Suprapubic skin (tissue), 4 donors: ENCODE results near the gene BDP1. TPM values are rescaled to one million over a fixed set of nuclear protein-coding genes. Genes with fewer than 3 reads are reported as not detected.
A peak's percentile ranks its signal among the peaks of the same experiment; 100 is the strongest.
"Not testable (repeated sequence)": the region's sequence is repeated elsewhere in the genome, so short reads cannot be mapped to it uniquely, and the experiment has no call there.

Source experiments
- DNase-seq, 2 donors: peaks; one replicate each; pipeline ENCODE4 v3.0.0-alpha.2; 2019; ENCODE audit warnings: low spot score in 2 of 2
- H3K27ac ChIP-seq: fragments of 200-600 bp; sonication (generic); one replicate; pipeline ENCODE4 v1.5.1; 2019
- H3K27me3 ChIP-seq: fragments of 200-600 bp; sonication (generic); one replicate; pipeline ENCODE4 v1.5.1; 2019
- H3K36me3 ChIP-seq: fragments of 200-600 bp; sonication (generic); one replicate; pipeline ENCODE4 v1.5.1; 2019
- H3K4me1 ChIP-seq: fragments of 200-600 bp; sonication (generic); one replicate; pipeline ENCODE4 v1.5.1; 2019
- H3K4me3 ChIP-seq: fragments of 200-600 bp; sonication (generic); one replicate; pipeline ENCODE4 v1.5.1; 2019; ENCODE audit warnings: mild to moderate bottlenecking
- H3K9me3 ChIP-seq: fragments of 200-600 bp; sonication (generic); one replicate; pipeline ENCODE4 v1.5.1; 2019
- EP300 ChIP-seq: sonication (generic); formaldehyde crosslinking; IDR thresholded peaks from one replicate; pipeline ENCODE4 v1.6.1; 2017; ENCODE audit warnings: antibody characterized with exemption
- POLR2A ChIP-seq, 2 donors: fragments of 450-650 bp; IDR thresholded peaks; one replicate each; pipeline ENCODE4 v1.6.1; 2017; ENCODE audit warnings: antibody characterized with exemption in 2 of 2, mild to moderate bottlenecking in 2 of 2, moderate library complexity in 2 of 2
- POLR2AphosphoS5 ChIP-seq, 3 donors: sonication (generic); formaldehyde crosslinking; IDR thresholded peaks; one replicate each; pipeline ENCODE4 v1.6.1; 2017; ENCODE audit warnings: antibody characterized with exemption in 3 of 3
- WGBS: methylation state at CpG from one replicate; pipeline ENCODE4 v1.1.5; 2018; 5-methylcytosine and 5-hydroxymethylcytosine counted together
- total RNA-seq, 4 donors: library from RNA; depleted of rRNA; stranded (reverse); fragments of >200 nt; gene quantifications; one replicate each; pipeline ENCODE4 v1.1.0, GENCODE V29; 2016
- TF ChIP-seq, protein P1 (sequence below), 2 donors: fragments of 200-600 bp in 1 of 2; fragments of 450-650 bp in 1 of 2; sonication (generic) in 1 of 2; IDR thresholded peaks; one replicate each; pipeline ENCODE4 v1.5.1; 2016 to 2019; ENCODE audit warnings: antibody characterized with exemption in 2 of 2, mild to moderate bottlenecking in 1 of 2, moderate library complexity in 1 of 2

The BDP1 gene
- total RNA-seq, 4 donors from 2014 or later = 19.3 to 48.4 (median 30.5) TPM

DNA sequence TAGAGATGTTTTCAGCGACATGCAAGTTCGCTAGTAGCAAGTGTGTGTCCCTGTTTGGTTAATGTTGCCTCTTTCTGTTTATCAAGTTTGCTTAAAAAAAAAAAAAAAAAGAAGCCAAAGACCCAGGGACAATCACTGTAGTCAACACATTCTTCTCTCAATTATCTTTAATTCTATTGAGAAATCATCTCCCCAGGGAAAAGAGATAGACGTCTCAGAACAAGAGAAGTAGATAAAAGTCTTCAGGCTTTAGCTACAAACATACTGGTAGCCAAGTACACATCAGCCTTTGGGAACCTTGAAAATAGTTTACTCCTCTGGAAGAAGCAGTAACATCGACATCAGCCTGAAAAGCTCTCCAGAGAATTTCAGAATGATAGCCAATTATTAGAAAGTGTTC lies 11.6 kb upstream of the BDP1 start:
- WGBS = 75% methylated on average over 4 of the region's 4 CpGs
- not testable (repeated sequence) for DNase-seq, H3K4me1 ChIP-seq, H3K4me3 ChIP-seq, H3K27ac ChIP-seq, H3K36me3 ChIP-seq, H3K9me3 ChIP-seq
- peaks cover 34% of the 10 kb centered on the region for H3K27me3 ChIP-seq

DNA sequence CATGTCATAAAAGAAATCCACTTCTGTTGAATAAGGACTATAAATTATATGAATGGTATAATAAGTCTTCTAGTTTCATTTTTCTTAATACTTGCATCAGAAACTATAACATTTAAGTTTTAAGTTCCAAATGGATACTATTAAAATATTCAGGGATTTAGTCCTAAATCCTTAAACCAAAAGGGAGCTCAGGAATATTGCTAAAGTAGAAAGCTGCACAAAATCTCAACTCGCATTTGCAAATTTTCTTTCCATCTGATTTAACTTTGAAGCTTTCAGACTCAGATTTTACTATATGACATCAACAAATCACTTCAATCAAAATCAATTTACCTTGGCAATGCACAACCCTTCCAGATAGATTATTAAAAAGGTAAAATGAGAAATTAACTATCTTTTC lies 10.4 kb upstream of the BDP1 start:
- not testable (repeated sequence) for H3K9me3 ChIP-seq, H3K36me3 ChIP-seq, H3K27ac ChIP-seq, DNase-seq, H3K4me3 ChIP-seq, H3K4me1 ChIP-seq
- H3K27me3 ChIP-seq = peaks cover 39% of the 10 kb centered on the region
- 73% methylated on average over 1 of the region's 1 CpG for WGBS

DNA sequence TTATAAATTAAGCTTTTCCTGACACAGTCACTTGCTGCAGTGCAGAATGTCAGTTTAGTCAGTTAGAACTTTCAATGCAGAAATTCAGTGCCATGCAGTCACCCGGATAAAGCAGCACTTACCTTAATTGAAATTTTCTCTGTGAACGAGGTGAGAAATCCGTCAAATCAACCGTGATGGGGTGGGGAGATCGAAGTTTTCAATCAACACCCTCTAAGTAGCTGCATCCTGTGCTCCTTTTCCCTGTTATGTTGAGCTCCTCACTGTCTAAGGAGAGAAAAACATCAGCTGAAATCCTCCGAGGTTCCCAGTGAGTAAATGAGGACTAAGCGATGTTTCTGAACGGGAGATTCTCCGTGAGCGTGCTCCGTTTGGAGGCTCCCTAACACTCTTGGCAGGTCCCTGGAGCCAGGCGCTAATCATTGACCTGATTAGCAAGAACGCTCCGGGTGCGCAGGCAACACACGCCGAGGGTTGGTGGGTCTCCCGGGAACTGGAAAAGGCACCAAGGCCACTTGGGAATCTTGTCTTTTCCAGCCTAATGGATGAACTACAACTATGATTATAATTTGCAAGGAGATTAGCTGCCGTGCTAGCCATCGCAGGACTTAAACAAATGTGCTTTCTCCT lies 9.8 kb upstream of the BDP1 start:
- not testable (repeated sequence) for H3K9me3 ChIP-seq, H3K27ac ChIP-seq, H3K4me1 ChIP-seq, H3K36me3 ChIP-seq, DNase-seq
- 9% methylated on average over 8 of the region's 20 CpGs for WGBS
- Histone ChIP-seq H3K4me3 (peak overlapping the region; percentile 12), H3K27me3 (peaks cover 45% of the 10 kb centered on the region)

DNA sequence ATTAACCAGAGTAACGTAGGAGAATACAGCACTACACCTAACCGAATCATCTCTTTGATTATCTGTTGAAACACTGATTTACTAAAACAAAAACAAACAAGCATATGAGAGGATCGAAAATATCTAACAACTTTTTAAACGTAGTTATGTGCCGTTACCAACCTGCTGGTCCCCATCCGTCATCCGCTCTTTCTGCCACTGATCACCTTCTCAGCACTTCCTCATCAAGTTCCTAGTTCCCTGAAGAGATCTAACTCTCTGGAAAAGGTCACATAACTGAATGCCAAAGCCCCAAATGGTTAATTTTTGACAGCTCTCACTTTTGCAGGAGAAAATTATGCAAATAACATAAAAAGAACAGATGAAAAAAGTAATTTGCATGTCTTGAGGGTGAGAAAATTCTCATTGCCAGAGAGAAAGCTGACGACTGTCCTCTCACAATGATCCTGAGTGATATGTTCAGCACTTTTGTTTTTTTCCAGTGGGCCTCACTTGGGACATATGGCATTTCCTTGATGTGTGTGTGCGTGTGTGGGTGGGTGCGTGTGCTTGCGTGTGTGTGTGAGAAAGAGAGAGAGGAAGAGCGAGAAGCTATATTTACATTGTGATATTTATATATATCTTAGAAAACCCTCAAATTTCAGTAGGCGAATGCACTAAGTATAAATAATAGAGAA lies 8.8 kb upstream of the BDP1 start:
- Histone ChIP-seq H3K27me3 (peaks cover 52% of the 10 kb centered on the region), H3K4me3 (peak overlapping the region; percentile 12)
- 73% methylated on average over 12 of the region's 13 CpGs for WGBS
- not testable (repeated sequence) for H3K9me3 ChIP-seq, H3K4me1 ChIP-seq, H3K27ac ChIP-seq, H3K36me3 ChIP-seq, DNase-seq

DNA sequence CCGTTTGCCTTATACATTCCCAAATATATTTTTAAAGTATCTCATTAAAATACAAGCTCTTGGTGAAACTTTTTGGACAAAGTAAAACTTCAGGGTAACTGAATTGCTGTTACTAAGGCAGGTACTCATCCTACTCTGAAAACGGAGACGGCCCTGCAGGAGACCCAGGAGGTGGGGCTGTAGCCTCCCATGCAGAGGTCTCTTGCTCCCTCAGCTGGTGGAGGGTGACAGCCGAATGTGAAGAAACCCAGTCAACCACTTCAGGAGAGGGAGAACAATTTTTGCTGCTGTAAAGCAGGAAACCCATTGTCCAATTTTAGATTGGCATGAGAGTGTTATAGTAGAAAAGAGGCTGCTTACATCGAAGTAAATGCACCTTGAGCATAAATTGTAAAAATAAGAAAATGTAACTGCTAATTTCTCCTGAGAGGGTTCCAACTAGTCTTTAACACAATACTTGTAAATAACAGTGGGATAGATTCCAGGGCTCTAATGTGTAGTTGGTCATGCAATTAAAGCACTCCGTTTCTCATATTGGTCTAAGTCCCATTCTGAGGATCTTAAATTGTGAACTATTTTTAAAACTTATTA lies 8.1 kb upstream of the BDP1 start:
- TF ChIP-seq, protein P1, sequence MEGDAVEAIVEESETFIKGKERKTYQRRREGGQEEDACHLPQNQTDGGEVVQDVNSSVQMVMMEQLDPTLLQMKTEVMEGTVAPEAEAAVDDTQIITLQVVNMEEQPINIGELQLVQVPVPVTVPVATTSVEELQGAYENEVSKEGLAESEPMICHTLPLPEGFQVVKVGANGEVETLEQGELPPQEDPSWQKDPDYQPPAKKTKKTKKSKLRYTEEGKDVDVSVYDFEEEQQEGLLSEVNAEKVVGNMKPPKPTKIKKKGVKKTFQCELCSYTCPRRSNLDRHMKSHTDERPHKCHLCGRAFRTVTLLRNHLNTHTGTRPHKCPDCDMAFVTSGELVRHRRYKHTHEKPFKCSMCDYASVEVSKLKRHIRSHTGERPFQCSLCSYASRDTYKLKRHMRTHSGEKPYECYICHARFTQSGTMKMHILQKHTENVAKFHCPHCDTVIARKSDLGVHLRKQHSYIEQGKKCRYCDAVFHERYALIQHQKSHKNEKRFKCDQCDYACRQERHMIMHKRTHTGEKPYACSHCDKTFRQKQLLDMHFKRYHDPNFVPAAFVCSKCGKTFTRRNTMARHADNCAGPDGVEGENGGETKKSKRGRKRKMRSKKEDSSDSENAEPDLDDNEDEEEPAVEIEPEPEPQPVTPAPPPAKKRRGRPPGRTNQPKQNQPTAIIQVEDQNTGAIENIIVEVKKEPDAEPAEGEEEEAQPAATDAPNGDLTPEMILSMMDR (IDR thresholded peaks at IDR 0.05) = peak in 1 of 2 donors; percentile 9
- not testable (repeated sequence) for H3K9me3 ChIP-seq, H3K36me3 ChIP-seq, DNase-seq, H3K27ac ChIP-seq, H3K4me1 ChIP-seq, H3K4me3 ChIP-seq
- WGBS = 6% methylated on average over 5 of the region's 6 CpGs
- H3K27me3 ChIP-seq = peaks cover 51% of the 10 kb centered on the region

DNA sequence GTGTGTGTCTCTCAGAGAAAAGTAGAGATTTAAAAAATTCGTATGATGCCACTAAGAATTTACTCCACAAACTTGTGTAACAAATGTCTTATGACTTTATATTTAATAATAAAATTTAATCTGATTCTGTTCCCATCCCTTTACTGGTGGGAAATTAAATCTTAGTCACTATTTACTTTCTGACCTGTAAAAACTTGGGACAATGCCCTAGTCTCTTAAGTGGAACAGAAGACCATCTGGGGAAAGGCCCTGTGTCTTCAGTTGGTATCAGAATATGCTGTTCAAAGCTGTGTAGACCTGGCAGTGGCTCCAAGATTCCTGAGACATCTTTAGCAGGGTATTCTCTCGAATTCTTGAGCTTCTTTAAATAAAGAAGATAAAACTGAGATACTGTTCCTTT lies 2.6 kb upstream of the BDP1 start:
- H3K4me1 ChIP-seq = peaks cover 23% of the 10 kb centered on the region
- TF ChIP-seq, protein P1 (IDR thresholded peaks at IDR 0.05) = no peak
- H3K27me3 ChIP-seq = peaks cover 24% of the 10 kb centered on the region
- H3K36me3 ChIP-seq = no peaks in the 10 kb centered on the region
- no peaks in the 10 kb centered on the region for H3K9me3 ChIP-seq
- no peak for DNase-seq
- H3K4me3 ChIP-seq = no peak overlapping the region
- no peak overlapping the region for H3K27ac ChIP-seq
- WGBS = 62% methylated on average over 2 of the region's 2 CpGs

DNA sequence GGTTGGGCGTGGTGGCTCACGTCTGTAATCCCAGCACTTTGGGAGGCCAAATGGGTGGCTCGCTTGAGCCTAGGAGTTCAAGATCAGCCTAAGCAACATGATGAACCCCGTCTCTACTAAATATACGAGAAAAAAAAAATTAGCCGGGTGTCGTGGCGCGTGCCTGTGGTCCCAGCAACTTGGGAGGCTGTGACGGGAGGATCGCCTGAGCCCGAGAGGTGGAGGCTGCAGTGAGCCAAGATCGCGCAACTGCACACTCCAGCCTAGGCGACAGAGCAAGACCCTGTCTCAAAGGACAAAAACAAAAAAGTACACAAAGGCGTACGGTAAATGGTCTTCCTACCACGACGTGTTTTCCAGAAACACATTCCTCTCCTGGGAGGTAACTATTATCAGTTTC lies 538 bp upstream of the BDP1 start:
- Histone ChIP-seq H3K27ac (peak overlapping the region; percentile 91), H3K4me1 (peaks cover 23% of the 10 kb centered on the region), H3K36me3 (peaks cover 16% of the 10 kb centered on the region), H3K27me3 (peaks cover 20% of the 10 kb centered on the region), H3K4me3 (peak overlapping the region; percentile 75), H3K9me3 (no peaks in the 10 kb centered on the region)
- no peak for TF ChIP-seq POLR2A (IDR thresholded peaks at IDR 0.05)
- no peak for TF ChIP-seq EP300
- no peak for DNase-seq
- WGBS = 71% methylated on average over 19 of the region's 19 CpGs

DNA sequence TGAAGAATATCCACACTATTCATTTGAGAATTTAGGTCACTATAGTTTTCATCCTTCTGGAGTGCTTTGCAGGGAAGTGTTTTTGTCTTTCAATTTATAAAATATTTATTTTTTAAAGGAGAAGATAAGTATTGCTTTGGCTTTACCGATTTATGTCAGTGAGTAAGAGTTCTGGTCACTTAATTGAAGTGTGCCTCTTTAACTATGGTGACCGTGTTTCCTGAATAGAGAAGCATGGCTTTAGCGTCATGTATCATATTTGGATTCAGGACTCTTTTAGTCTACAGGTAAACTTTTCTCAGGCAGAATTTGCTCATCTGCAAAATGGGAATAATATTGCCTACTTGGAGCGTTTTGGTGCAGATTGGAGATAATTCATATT lies 902 bp downstream of the BDP1 start:
- no peak for TF ChIP-seq POLR2AphosphoS5 (IDR thresholded peaks at IDR 0.05)
- TF ChIP-seq EP300 = no peak
- TF ChIP-seq POLR2A (IDR thresholded peaks at IDR 0.05) = no peak
- TF ChIP-seq, protein P1 (IDR thresholded peaks at IDR 0.05) = no peak
- H3K4me3 ChIP-seq = peak overlapping the region; percentile 75
- peaks cover 30% of the 10 kb centered on the region for H3K36me3 ChIP-seq
- 2% methylated on average over 4 of the region's 4 CpGs for WGBS
- peak overlapping the region; percentile 91 for H3K27ac ChIP-seq
- H3K9me3 ChIP-seq = no peaks in the 10 kb centered on the region
- no peak for DNase-seq
- H3K4me1 ChIP-seq = peaks cover 23% of the 10 kb centered on the region
- peaks cover 5% of the 10 kb centered on the region for H3K27me3 ChIP-seq
